Vagina (tissue), 2 donors: Measurements from ENCODE around the gene KRT5.

Experiments used
- CTCF ChIP-seq, 3 experiments: fragments of 450-650 bp in 2 of 3; fragments of 200-600 bp in 1 of 3; sonication (generic) in 1 of 3; IDR thresholded peaks; one replicate each; pipeline ENCODE4 v1.5.1; 2017 to 2019; ENCODE audit warnings: antibody characterized with exemption in 3 of 3, mild to moderate bottlenecking in 2 of 3, moderate library complexity in 2 of 3
- POLR2A ChIP-seq, 2 donors: fragments of 450-650 bp; IDR thresholded peaks; one replicate each; pipeline ENCODE4 v1.6.1; 2017; ENCODE audit warnings: antibody characterized with exemption in 2 of 2, mild to moderate bottlenecking in 2 of 2, moderate library complexity in 2 of 2
- POLR2AphosphoS5 ChIP-seq, 2 donors: sonication (generic); formaldehyde crosslinking; IDR thresholded peaks; one replicate each; pipeline ENCODE4 v1.9.0; 2017; ENCODE audit warnings: antibody characterized with exemption in 2 of 2, mild to moderate bottlenecking in 2 of 2, low read depth in 1 of 2; ENCODE audit not compliant: insufficient read depth in 1 of 2

- TF ChIP-seq CTCF (IDR thresholded peaks at IDR 0.05) (no peak), POLR2AphosphoS5 (IDR thresholded peaks at IDR 0.05; ENCODE audit: insufficient read depth in 1 of 2, low read depth in 1 of 2) (no peak), POLR2A (IDR thresholded peaks at IDR 0.05) (no peak)
Observed at GRCh38 chr12:52518574-52519386, 1.4 kb downstream of the KRT5 start.
